Trophoblast cell (in vitro differentiated cells and primary cell): ENCODE results near the gene CPA5.

Experiments
- DNase-seq, 2 donors: peaks; one replicate each; pipeline ENCODE4 v3.0.0-alpha.2; 2016
- H2AFZ ChIP-seq: 2 replicates; pipeline ENCODE4 v1.6.1; 2013; ENCODE audit warnings: low read length, moderate library complexity, mild to moderate bottlenecking; ENCODE audit not compliant: insufficient read depth, poor library complexity
- H2AK5ac ChIP-seq: 2 replicates; pipeline ENCODE4 v1.6.1; 2013; ENCODE audit warnings: mild to moderate bottlenecking, low read length
- H2BK120ac ChIP-seq: 2 replicates; pipeline ENCODE4 v1.6.1; 2013; ENCODE audit warnings: low read length, mild to moderate bottlenecking, moderate library complexity; ENCODE audit not compliant: insufficient read depth, poor library complexity
- H2BK12ac ChIP-seq: 2 replicates; pipeline ENCODE4 v1.6.1; 2013; ENCODE audit warnings: mild to moderate bottlenecking, low read length, moderate library complexity
- H2BK5ac ChIP-seq: 2 replicates; pipeline ENCODE4 v1.6.1; 2013; ENCODE audit warnings: low read length, low read depth, moderate library complexity, mild to moderate bottlenecking; ENCODE audit not compliant: poor library complexity
- H3K14ac ChIP-seq: 2 replicates; pipeline ENCODE4 v1.6.1; 2013; ENCODE audit warnings: mild to moderate bottlenecking, low read length
- H3K18ac ChIP-seq: 2 replicates; pipeline ENCODE4 v1.6.1; 2013; ENCODE audit warnings: mild to moderate bottlenecking, low read length
- H3K23ac ChIP-seq: 2 replicates; pipeline ENCODE4 v1.6.1; 2013; ENCODE audit warnings: low read length
- H3K27ac ChIP-seq: 2 replicates; pipeline ENCODE4 v1.5.1; 2013; ENCODE audit warnings: low read depth, mild to moderate bottlenecking, inconsistent platforms, low read length, moderate library complexity
- H3K27me3 ChIP-seq: 2 replicates; pipeline ENCODE4 v1.6.1; 2013; ENCODE audit warnings: inconsistent platforms, mild to moderate bottlenecking, low read length, moderate library complexity; ENCODE audit not compliant: insufficient read depth
- H3K36me3 ChIP-seq, 2 experiments: 1 replicate in 1 of 2; 2 replicates in 1 of 2; pipeline ENCODE4 v1.6.1; 2013; ENCODE audit warnings: low read length in 2 of 2, mild to moderate bottlenecking in 2 of 2, moderate library complexity in 1 of 2; ENCODE audit not compliant: insufficient read depth in 2 of 2, control insufficient read depth in 1 of 2
- H3K4ac ChIP-seq: 2 replicates; pipeline ENCODE4 v1.6.1; 2013; ENCODE audit warnings: low read depth, mild to moderate bottlenecking, low read length, moderate library complexity
- H3K4me1 ChIP-seq, 2 experiments: 1 replicate in 1 of 2; 2 replicates in 1 of 2; pipeline ENCODE4 v1.6.1; 2013; ENCODE audit warnings: low read length in 2 of 2, mild to moderate bottlenecking in 2 of 2, moderate library complexity in 1 of 2; ENCODE audit not compliant: insufficient read depth in 2 of 2, control insufficient read depth in 1 of 2
- H3K4me2 ChIP-seq: 2 replicates; pipeline ENCODE4 v1.6.1; 2013; ENCODE audit warnings: inconsistent platforms, mild to moderate bottlenecking, low read length, moderate library complexity
- H3K4me3 ChIP-seq: 2 replicates; pipeline ENCODE4 v1.5.1; 2013; ENCODE audit warnings: mild to moderate bottlenecking, low read depth, low read length, inconsistent platforms
- H3K79me1 ChIP-seq: one replicate; pipeline ENCODE4 v1.6.1; 2013; ENCODE audit warnings: low read length
- H3K79me2 ChIP-seq: 2 replicates; pipeline ENCODE4 v1.6.1; 2013; ENCODE audit warnings: low read length, mild to moderate bottlenecking; ENCODE audit not compliant: control insufficient read depth, insufficient read depth, poor library complexity
- H3K9ac ChIP-seq: 2 replicates; pipeline ENCODE4 v1.6.1; 2013; ENCODE audit warnings: mild to moderate bottlenecking, low read length
- H3K9me3 ChIP-seq: 2 replicates; pipeline ENCODE4 v1.6.1; 2013; ENCODE audit warnings: low read depth, mild to moderate bottlenecking, control low read depth, inconsistent platforms, low read length; ENCODE audit not compliant: insufficient read depth
- H4K12ac ChIP-seq: 2 replicates; pipeline ENCODE4 v1.6.1; 2013; ENCODE audit warnings: low read depth, mild to moderate bottlenecking, low read length, moderate library complexity
- H4K8ac ChIP-seq: 2 replicates; pipeline ENCODE4 v1.6.1; 2013; ENCODE audit warnings: low read depth, mild to moderate bottlenecking, low read length, moderate library complexity
- H4K91ac ChIP-seq: one replicate; pipeline ENCODE4 v1.6.1; 2013; ENCODE audit warnings: low read depth, mild to moderate bottlenecking, low read length, moderate library complexity
- WGBS: extraction: QIAGEN DNeasy Blood & Tissue Kit; methylation state at CpG from one replicate; pipeline ENCODE4 v1.1.7; 2013; ENCODE audit warnings: missing lambda C conversion rate; ENCODE audit not compliant: insufficient read length, insufficient coverage; ENCODE audit errors: extremely low coverage; 5-methylcytosine and 5-hydroxymethylcytosine counted together

CPA5 gene

DNA sequence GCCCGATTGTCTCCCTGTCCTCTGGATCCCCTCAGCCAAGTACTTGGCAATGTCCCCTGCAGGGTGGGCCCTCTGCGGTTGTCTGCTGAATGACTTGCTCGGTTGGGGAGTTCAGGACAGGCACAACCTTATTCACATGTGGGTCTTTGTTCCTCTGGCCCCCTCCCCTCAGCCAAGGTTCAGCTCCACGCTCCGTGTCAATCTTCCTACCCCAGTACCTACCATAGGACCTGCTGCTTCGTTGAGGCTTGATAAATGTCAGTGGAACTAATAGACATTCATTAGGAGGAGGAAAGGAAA, 7.1 kb downstream of the CPA5 start:
- Histone ChIP-seq H4K8ac (peak overlapping the region; percentile 82), H3K4me2 (no peak overlapping the region), H4K91ac (peak overlapping the region; percentile 95), H3K4me3 (no peak overlapping the region), H3K79me1 (peaks cover 52% of the 10 kb centered on the region), H3K18ac (peak overlapping the region; percentile 67), H2AFZ (no peak overlapping the region), H3K27me3 (no peaks in the 10 kb centered on the region), H3K27ac (peak overlapping the region; percentile 39), H3K4me1 (peaks cover 47 to 49% of the 10 kb centered on the region in 2 experiments), H2AK5ac (peak overlapping the region; percentile 70), H3K9ac (no peak overlapping the region), H3K9me3 (peaks cover 2% of the 10 kb centered on the region), H3K79me2 (peaks cover 9% of the 10 kb centered on the region), H3K4ac (peak overlapping the region; percentile 82), H3K23ac (no peak overlapping the region), H4K12ac (no peak overlapping the region), H3K36me3 (no peaks in the 10 kb centered on the region), H2BK120ac (peak overlapping the region; percentile 96), H3K14ac (peak overlapping the region; percentile 81), H2BK12ac (peak overlapping the region; percentile 96), H2BK5ac (peak overlapping the region; percentile 47)
- WGBS: no CpG with 5 or more reads among the region's 6 CpGs
- no peak for DNase-seq

DNA sequence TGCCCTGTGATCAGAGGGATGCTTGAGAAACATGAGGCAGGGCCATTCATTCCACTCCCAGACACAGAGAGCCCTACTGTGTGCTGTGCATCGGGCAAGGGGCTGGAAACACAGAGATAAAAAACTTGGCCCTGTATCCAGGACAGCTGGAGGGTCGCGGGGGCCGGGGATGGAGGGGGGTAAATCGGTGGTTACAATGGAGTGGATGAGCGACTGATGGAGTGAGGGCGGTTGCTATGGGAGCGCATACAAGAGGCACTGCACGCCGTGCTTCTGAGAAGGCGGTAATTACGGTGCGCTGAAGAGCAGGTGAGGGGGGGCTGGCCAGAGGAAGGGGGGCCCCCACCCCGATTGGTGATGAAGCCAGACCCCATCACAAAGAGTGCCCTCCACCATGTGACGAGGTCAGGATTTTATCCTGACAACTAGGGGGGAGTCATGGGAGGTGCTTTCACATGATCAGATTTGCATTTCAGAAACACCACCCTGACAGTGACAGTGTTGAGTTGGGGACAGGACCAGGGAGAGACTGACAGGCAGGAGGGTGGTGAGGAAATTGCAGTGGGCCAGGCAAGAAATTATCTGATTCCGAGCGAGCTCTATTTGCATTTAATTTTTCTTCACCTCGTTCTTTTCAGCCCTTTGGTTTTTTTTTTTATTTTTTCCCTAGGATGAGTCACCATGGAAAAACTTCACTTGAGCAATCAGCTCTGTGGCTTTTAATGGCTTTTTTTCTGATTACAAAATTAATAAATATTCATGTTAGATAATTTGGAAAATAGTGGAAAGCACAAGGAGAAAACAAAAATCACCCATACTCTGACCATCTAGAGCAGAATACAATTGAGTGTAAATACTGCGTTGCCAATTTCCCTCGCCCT, 7.8 kb downstream of the CPA5 start:
- Histone ChIP-seq H3K4me2 (no peak overlapping the region), H3K27me3 (no peaks in the 10 kb centered on the region), H3K9ac (no peak overlapping the region), H3K23ac (no peak overlapping the region), H2AFZ (no peak overlapping the region), H2BK120ac (peak overlapping the region; percentile 96), H4K12ac (no peak overlapping the region), H3K18ac (peak overlapping the region; percentile 67), H2AK5ac (peak overlapping the region; percentile 70), H3K4me3 (no peak overlapping the region), H3K14ac (peak overlapping the region; percentile 68), H3K4me1 (peaks cover 52% of the 10 kb centered on the region in 2 experiments), H3K79me2 (peaks cover 11% of the 10 kb centered on the region), H3K27ac (peak overlapping the region; percentile 5), H2BK12ac (peak overlapping the region; percentile 96), H3K4ac (peak overlapping the region; percentile 82), H4K8ac (peak overlapping the region; percentile 82), H3K36me3 (no peaks in the 10 kb centered on the region), H2BK5ac (peak overlapping the region; percentile 47), H4K91ac (peak overlapping the region; percentile 95), H3K9me3 (peaks cover 2% of the 10 kb centered on the region), H3K79me1 (peaks cover 55% of the 10 kb centered on the region)
- WGBS: no CpG with 5 or more reads among the region's 20 CpGs
- peak in 1 of 2 donors; percentile 69 for DNase-seq

DNA sequence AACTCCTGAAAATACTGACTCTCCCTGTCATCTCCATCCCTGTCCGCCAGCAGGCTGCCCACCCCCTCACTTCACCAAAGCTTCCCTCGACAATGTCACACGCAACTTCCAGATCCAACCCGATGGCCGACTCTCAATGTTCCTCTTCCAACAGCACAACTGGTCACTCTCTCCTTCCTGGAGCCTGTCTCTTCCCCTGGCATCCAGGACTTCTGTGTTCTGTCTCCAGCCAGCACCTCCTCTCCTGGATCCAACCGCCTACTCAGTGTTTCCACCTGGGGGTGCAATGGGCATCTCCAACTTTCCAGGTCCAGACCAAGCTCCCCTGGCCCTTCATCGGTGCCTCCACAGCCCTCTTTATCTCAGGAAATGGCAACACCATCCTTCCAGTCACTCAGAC, 8.6 kb downstream of the CPA5 start:
- Histone ChIP-seq H3K18ac (peak overlapping the region; percentile 63), H4K12ac (no peak overlapping the region), H3K36me3 (no peaks in the 10 kb centered on the region), H3K4me2 (no peak overlapping the region), H3K4me1 (peaks cover 52 to 53% of the 10 kb centered on the region in 2 experiments), H4K91ac (peak overlapping the region; percentile 66), H3K27me3 (no peaks in the 10 kb centered on the region), H2AFZ (peak overlapping the region; percentile 30), H4K8ac (no peak overlapping the region), H3K4ac (no peak overlapping the region), H2AK5ac (peak overlapping the region; percentile 4), H3K14ac (peak overlapping the region; percentile 2), H3K23ac (no peak overlapping the region), H2BK5ac (peak overlapping the region; percentile 24), H2BK120ac (peak overlapping the region; percentile 24), H2BK12ac (peak overlapping the region; percentile 27), H3K79me2 (peaks cover 11% of the 10 kb centered on the region), H3K9me3 (no peaks in the 10 kb centered on the region), H3K27ac (no peak overlapping the region), H3K4me3 (no peak overlapping the region), H3K9ac (no peak overlapping the region), H3K79me1 (peaks cover 60% of the 10 kb centered on the region)
- DNase-seq: no peak
- no CpG with 5 or more reads among the region's 7 CpGs for WGBS

DNA sequence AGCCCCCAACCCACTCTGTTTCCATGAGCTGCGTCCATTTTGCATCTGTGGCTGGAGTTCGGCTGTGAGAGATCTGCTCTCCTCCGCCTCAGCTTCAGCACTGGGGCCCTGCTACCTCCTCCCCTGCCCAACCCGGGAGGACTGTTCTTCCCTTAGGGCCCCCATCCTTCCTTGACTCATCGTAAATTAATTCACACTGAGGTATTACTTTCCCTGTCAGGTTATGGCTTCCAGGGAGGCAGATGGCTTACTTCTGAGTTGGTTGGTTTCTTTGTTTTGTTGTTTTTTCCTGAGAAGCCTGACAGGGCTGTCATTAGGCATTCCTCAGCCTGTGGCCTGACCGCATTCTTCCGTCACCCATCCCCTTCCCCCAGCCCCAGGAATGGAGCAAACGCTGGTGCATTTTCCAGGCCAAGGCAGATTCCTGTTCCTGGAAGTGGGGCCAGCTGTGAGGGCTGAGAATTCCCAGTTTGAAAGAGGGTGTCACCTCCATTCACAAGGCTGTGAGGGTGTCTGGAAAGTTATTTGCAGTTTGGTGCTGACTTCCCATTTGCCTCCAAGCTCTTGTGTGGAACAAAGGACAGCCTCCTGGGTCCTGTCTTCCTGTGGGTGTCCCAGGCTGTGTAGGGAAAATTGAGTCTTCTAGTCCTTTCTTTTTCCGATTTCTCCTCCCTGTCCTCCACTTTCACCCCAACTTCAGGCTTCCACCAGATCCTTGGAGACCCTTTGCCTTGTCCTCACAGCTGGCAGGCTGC, 11.7 kb downstream of the CPA5 start:
- H3K18ac ChIP-seq: peak overlapping the region; percentile 96
- H3K9me3 ChIP-seq: peaks cover 12% of the 10 kb centered on the region
- peaks cover 11% of the 10 kb centered on the region for H3K79me2 ChIP-seq
- H3K79me1 ChIP-seq: peaks cover 49% of the 10 kb centered on the region
- H4K12ac ChIP-seq: peak overlapping the region; percentile 72
- peak overlapping the region; percentile 76 for H2AFZ ChIP-seq
- H3K23ac ChIP-seq: no peak overlapping the region
- H3K14ac ChIP-seq: peak overlapping the region; percentile 96
- H2BK12ac ChIP-seq: peak overlapping the region; percentile 99
- H3K27ac ChIP-seq: peak overlapping the region; percentile 99
- H4K8ac ChIP-seq: peak overlapping the region; percentile 95
- no peaks in the 10 kb centered on the region for H3K27me3 ChIP-seq
- peak overlapping the region; percentile 99 for H2BK120ac ChIP-seq
- peak; percentile 96 to 98 for DNase-seq
- peak overlapping the region; percentile 89 for H2AK5ac ChIP-seq
- H3K4me2 ChIP-seq: peak overlapping the region; percentile 43
- peak overlapping the region; percentile 96 for H3K4ac ChIP-seq
- no peaks in the 10 kb centered on the region for H3K36me3 ChIP-seq
- peak overlapping the region; percentile 52 for H3K9ac ChIP-seq
- H4K91ac ChIP-seq: peak overlapping the region; percentile 99
- H3K4me1 ChIP-seq: peaks cover 36 to 38% of the 10 kb centered on the region in 2 experiments
- no CpG with 5 or more reads among the region's 9 CpGs for WGBS
- peak overlapping the region; percentile 98 for H2BK5ac ChIP-seq
- H3K4me3 ChIP-seq: no peak overlapping the region
